ENCODE data around the gene ADGRE3.
A peak's percentile ranks its signal among the peaks of the same experiment; 100 is the strongest.

ADGRE3 gene

GRCh38 chr19:14674764-14675163 is at the start of gene ADGRE3:
ADGRE3 (minus strand) TSS chr19:14674844; CDS start chr19:14674770, 74 bp downstream.
- DNase-seq, result no peak

- DNase-seq, result no peak
These were observed 47.5 kb upstream of the ADGRE3 start for GRCh38 chr19:14722127-14722526.

GRCh38 chr19:14719162-14719561 is 44.5 kb upstream of the ADGRE3 start:
- DNase-seq, result no peak

- no peak for DNase-seq
These were observed 44.0 kb upstream of the ADGRE3 start for GRCh38 chr19:14718522-14719116.

- DNase-seq, result no peak
These were observed 41.2 kb upstream of the ADGRE3 start for GRCh38 chr19:14715841-14716240.

GRCh38 chr19:14704450-14704849 is 29.8 kb upstream of the ADGRE3 start:
- DNase-seq, result no peak

- no peak for DNase-seq
These were observed 29.2 kb upstream of the ADGRE3 start for GRCh38 chr19:14703833-14704232.

- no peak for DNase-seq
These were observed 26.2 kb upstream of the ADGRE3 start for GRCh38 chr19:14700711-14701375.

GRCh38 chr19:14699641-14700040 is 25.0 kb upstream of the ADGRE3 start:
- DNase-seq, result no peak

GRCh38 chr19:14695471-14695870 is 20.8 kb upstream of the ADGRE3 start:
- DNase-seq, result no peak

- no peak for DNase-seq
These were observed 20.1 kb upstream of the ADGRE3 start for GRCh38 chr19:14694641-14695266.

GRCh38 chr19:14689598-14690503 is 15.2 kb upstream of the ADGRE3 start, which contains the start of gene ZNF333:
ZNF333 (plus strand) TSS chr19:14690048; CDS start chr19:14693492, 3,444 bp downstream.
- DNase-seq, result peak; percentile 74

- DNase-seq, result no peak
These were observed 11.8 kb upstream of the ADGRE3 start for GRCh38 chr19:14686411-14686810.

GRCh38 chr19:14683439-14683838 is 8.8 kb upstream of the ADGRE3 start:
- no peak for DNase-seq

- DNase-seq, result no peak
These were observed 7.4 kb upstream of the ADGRE3 start for GRCh38 chr19:14682084-14682483.

GRCh38 chr19:14678199-14678598 is 3.6 kb upstream of the ADGRE3 start:
- no peak for DNase-seq

- no peak for DNase-seq
These were observed 2.8 kb upstream of the ADGRE3 start for GRCh38 chr19:14677464-14677863.

GRCh38 chr19:14676762-14677161 is 2.1 kb upstream of the ADGRE3 start:
- no peak for DNase-seq

- DNase-seq, result no peak
These were observed 1.6 kb downstream of the ADGRE3 start for GRCh38 chr19:14673088-14673487.

- no peak for DNase-seq
These were observed 2.3 kb downstream of the ADGRE3 start for GRCh38 chr19:14672188-14672872.

GRCh38 chr19:14670408-14670807 is 4.2 kb downstream of the ADGRE3 start:
- no peak for DNase-seq

- no peak for DNase-seq
These were observed 4.7 kb downstream of the ADGRE3 start for GRCh38 chr19:14669940-14670339.
